Activated CD8-positive, alpha-beta memory T cell treated with anti-CD3 and anti-CD28 coated beads for 1 hour (primary cell): ENCODE measurements around the gene FBP1.

Experiments
- DNase-seq, 2 donors: peaks; one replicate each; pipeline ENCODE4 v3.0.0-alpha.2; 2020; ENCODE audit warnings: low read depth in 1 of 2; ENCODE audit errors: extremely low read depth in 1 of 2

FBP1 gene

DNA sequence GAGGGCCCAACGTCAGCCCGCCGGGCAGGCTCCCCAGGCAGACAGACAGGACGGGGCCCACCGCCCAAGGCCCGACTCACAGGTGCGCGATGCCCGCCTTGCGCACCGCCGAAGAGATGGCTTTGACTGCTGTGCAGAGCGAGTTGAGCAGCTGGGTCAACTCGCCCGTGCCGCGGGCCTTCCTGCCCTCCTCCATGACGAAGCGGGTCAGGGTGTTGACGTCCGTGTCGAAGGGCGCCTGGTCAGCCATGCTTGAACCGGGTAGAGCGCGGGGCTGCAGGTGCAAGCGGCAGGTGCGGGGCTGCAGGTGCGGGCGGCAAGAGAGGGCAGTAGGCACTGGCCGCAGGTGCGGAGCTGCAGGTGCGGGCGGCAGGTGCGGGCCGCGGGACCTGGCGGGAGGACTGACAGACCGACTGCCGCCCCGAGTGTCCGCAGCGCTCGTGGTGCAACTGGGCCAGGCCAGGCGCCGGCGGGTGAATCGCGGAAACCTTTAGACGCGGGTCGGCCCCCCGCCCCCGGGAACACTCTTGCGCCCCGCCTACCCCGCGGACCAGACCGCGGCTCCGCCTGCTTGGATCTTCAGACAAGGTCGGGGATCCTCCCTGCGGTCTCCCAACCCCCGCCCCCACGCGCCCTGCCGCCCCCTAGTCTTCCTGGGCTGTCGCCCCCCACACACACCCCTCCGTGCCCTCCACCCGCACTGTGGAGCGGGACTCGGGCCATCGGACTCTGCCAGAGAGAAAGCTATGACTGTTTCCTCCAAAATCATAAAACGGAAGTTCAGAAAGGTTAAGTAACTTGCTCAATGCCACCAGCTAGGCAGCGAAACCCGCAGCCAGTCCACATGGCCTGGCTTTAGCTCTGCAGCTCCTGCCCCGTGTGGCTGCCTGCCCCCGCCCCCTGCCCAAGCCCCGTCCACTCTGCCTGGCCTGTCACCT lies at the start of gene FBP1:
TSS of gene FBP1 (minus strand) at position 458 of the 938 bp plus-strand sequence. CDS start at position 250, 208 bp downstream.
- DNase-seq: peak in 1 of 2 donors; percentile 27

DNA sequence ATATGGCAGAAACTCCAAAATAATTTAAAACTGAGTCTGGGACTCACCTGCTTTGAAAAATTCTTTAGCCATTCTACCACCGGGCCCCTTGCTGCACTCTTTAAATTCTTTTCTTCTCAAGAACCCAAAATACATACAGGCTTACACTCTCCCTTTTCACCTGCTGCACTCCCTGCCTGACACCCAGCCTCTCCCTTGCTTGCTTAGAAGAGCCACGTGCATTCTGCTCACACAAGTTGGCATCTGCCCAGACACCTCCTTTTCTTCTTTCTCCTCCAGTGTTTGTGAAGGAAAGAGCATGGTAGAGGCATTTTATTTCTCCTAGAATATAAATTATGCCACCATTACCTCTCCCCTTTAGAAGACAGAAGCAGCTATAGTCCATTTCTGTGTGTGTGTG lies 48.1 kb upstream of the FBP1 start:
- no peak for DNase-seq

DNA sequence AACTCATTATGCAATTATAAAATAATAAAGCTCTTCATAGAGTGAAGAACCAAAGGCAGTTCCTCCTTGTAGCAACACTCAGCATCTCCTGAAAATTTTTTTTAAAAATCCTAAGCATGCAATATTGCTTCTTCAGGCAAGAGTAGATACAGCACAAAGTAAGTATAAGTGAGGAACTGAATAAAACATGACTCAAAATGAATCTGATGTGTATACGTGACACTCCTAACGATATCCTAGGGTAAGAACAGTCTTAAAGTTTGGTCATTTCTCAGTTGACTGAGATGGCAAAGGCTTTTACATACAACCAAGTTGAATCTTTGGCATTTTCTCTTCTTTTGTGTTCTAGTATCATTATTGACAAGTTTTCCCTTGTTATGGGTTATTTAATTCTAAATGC lies 46.0 kb upstream of the FBP1 start:
- DNase-seq: no peak

DNA sequence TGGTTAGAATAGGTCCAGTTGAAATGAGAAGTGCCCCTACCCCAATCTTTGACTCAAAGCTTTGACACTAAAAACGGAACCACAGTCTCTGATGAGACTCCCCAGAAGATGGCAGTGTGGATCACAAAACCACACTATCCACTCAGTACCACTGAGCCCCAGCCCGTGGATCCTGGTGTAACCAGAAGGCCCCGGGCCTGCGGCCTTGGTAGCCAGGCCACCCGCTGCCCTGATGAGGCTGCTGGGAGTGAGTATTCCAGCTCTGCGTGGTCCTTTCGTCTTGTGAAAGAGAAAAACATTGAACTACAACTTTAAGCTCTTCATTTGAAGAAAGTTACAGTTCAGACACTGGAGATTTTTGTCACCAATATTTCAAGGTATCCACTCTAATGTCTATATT lies 42.2 kb upstream of the FBP1 start:
- peak; percentile 7 to 12 for DNase-seq

DNA sequence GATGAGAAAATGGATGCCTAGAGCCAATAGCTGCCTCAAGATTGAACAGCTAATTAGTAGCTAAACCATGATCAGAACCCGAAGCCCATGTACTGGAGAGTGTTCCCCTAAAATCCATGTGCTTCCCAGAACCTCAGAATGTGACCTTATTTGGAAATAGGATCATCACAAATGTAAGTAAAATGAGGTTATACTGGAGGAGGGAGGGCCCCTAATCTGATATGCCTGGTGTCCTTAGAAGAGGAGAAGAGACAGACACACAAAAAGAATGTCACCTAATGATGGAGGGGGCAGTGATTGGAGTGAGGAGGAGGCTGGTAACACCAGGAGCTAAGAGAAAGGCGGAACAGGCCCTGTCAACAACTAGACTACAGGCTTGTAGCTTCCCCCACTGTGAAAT lies 41.3 kb upstream of the FBP1 start:
- DNase-seq: no peak

DNA sequence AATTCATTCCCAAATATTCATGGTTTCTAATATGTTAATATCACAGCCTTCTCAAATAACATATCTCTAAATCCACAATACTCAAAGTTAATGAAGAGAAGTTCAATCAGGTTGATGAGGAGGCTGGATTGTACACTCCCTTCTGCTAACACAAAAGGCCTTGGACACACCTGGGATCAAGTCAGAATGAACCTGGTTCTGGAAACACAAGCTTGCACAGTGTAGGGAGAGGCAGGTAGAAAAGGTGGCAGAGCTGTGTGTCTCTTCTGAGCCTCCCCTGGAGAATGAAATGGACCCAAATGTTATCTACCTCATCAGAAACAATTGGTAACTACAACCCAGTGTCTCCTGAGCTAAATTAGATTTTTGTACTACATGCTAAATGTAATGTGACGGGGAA lies 40.7 kb upstream of the FBP1 start:
- DNase-seq: no peak

DNA sequence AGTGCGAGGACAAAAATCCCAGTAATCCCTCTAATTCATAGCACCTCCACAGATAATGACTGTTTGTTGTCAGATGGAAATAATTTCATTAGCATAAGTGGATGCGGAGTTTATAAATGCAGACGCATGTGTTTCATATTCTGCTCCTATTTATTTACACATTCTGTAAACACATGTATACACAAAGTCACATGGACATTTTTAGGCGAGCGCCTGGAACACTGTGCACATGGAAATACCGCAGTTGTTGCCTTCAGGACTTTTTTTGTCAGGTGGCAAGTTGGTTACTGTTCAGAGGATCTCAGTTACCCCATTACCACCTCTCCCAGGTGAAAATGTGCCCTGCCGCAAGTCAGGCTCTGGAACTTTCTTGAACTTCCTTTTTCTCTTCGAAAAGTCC lies 40.3 kb upstream of the FBP1 start:
- no peak for DNase-seq

DNA sequence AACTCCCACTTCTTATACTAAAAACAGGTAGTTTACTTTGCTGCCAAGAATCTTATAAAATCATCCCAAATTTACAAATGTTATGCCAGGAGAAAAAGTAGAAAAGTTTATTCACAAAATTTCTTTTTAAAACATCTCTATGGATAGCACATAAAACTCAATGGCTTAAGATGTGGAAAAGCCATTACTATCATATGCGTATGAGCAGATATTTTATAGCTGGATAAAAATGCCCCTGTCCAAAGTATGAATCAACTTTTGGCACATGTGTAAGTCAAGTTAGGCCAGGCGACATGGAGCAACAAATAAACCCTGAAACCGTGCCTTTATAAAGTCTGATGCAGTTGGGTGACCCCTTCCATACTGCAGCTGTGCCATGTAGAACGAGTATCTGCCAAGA lies 38.6 kb upstream of the FBP1 start:
- no peak for DNase-seq

DNA sequence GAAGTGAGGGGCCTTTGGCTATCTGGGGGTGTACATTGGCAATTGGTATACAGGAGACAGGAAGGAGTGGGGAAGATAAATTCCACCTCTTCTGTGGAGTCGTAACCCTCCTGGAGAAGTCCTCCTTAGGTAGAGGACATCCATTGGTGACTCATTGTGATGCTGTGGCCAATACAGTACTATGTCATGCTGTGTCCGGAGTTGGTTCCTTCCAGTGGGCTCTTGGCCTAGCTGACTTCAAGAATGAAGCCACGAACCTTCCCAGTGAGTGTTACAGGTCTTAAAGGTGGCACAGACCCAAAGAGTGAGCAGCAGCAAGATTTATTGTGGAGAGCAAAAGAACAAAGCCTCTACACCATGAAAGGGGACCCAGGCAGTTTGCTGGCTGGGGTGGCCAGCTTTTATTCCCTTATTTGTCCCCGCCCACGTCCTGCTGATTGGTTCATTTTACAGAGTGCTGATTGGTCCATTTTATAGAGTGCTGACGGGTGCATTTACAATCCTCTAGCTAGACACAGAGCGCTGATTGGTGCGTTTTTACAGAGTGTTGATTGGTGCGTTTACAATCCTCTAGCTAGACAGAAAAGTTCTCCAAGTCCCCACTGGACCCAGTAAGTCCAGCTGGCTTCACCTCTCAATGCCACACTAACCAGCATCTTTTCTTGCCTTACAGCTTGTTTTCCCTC lies 37.3 kb upstream of the FBP1 start:
- no peak for DNase-seq

DNA sequence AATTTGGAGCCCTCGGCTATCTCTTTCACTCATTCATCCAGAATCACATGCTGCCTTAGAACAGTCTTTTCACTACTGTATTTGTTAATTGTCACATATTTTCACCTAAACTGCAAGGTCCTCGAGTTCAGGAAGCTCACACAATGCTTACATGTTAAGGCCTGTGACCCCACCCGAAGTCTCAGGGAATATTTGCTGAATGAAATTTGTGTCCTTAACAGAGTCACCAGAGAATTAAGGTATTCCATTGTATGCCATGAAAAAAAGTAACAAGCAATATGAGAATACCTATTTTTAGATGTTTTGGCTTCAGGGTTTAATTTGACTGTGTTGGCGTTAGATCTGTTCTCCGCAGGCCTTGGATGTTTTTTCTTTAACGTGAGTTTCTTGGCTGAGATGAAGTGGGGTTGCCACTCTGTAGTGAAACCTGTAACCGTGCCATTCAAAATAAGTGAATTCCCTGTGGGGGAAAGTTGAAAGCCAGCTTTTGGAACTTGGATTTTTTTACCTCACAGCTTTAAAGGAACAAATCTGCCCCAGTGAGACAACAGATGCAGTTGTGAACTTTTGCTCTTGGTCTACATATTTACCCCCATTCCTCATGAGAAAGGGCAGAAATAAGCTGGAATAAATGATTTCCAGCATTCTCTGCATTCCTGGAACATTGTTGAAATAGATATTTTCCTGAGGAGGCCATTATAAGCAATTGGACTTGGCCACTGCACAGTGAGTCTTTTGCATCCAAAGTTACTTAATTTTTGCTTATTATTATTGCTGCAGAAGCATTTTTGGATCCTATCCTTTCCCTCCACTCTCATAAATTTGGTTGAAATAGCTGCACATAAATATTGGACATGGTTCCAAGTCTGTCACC lies 35.9 kb upstream of the FBP1 start:
- DNase-seq: no peak

DNA sequence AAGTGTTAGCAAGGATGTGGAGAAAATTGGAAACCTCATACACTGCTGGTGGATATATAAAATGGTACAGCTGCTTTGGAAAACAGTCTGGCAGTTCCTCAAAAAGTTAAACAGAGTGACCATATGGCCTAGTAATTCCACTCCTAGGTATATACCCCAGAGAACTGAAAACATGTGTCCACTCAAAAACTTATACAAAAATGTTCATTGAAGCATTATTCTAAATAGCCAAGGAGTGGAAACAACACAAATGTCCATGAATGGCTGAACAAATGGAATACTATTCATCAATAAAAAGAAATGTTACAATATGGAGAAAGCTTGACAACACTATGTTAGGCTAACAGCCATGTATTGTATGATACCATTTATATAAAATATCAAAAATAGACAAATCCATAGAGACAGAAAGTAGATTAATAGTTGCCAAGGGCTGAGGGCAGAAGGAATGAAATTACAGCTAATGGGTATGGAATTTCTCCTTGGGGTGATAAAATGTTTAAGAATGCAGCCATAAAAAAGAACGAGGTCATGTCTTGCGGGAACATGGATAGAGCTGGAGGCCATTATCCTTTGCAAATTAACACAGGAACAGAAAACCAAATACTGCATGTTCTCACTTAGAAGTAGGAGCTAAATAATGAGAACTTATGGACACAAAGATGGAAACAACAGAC lies 33.6 kb upstream of the FBP1 start:
- no peak for DNase-seq

DNA sequence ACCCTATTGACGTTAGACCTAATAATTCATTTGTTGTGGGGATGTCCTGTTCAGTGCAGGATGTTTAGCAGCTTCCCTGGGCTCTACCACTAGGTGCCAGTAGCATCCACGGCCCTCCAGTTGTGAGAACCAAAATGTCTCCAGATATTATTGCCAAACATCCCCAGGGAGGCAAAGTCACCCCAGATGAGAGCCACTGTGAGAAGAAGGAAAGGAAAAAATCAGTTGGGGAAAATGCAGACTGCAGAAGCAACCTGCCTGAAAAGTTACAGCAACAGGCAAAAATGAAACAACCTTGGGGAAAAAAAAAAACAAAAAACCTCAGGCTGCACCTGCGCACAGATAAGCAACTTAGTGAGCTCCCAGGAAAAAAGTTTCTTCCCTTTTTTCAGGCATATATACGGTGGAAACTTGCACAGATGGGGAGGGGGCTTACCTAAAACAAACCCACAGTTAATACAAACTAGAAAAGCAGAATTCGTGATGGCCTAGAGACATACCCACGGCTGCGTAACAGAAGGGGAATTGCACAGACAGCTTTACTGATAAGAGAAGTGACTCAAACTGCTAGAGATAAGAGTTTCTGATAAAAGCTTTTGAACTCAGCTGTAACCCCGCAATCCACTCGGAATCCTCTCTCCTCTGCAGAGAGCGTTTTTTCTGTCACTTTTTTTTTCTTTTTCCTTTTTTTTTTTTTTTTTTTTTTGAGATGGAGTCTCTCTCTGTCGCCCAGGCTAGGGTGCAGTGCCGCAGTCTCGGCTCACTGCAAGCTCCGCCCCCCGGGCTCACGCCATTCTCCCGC lies 29.8 kb upstream of the FBP1 start:
- peak; percentile 8 to 14 for DNase-seq

DNA sequence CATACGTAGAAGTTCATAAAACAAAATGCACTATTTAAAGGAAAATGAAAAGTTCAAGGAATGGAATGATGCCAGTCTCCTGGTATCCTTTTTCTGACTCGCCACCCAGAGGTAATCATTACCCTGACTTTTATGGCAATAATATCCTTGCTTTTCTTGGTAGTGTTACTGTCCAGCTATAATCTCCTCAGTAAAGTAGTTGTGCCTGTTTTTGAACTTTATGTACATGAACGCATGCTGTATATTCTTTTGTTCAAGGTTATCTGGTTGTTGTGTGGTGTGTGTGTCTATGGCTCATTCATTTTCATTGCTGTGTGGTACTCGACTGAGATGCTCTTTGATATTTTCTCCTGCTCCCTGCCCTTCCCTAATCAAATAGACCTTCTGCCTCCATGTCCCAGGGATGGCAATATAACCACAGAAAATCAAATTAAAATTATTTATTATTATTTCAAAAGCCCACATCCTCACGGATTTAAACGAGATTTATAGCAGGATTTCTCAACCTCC lies 29.2 kb upstream of the FBP1 start:
- DNase-seq: no peak

DNA sequence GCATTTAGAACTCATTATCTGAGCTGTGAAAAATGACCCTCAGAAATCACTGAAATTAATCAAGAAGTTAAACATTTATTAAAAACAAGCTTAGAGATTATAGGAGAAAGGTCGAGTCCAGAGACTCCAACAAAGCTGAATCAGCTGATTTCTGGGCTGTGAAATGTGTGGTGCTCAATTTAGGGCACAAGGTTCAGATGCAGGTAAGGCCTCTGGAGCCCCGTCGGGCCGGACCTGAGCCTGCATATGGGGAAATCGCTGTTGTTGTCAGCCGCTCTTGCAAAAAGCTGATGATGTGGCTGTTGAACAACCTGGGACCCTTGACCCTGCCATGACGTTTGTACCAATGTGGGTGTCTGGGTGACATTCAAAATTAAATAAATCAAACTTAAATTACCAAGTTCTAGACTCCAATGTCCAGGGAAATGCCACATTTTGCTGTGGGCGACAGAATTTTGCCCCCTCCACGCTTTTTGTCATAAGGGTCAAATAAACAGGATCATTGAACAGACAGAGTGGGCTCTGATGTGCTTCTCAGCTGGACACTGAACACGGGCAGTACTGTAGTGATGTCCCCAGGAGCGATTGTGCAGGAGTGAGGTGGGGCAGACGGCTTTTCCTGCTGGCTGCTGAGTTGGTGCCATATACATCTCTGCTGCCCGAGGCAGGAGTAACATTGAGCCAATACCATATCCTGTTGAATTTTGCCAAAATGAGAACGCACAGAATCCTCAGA lies 27.2 kb upstream of the FBP1 start:
- no peak for DNase-seq

DNA sequence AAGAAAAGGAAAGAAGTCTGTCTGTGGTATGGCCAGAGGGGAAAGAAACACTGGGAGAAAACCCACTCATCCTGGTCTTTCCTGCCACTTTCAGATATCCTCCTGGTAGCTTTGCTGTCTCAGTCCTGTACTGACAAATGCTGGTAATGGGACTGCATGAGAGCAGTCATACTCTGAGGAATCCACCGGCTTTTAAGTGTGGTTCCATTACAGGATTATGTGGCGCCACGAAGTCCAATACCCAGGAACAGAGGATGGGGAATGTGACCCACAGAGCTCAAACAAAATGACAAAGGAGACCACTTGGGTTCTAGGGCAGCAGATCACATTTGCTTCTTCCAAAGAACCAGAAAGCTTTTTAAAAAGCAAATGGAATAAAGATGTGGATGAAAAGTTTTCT lies 26.3 kb upstream of the FBP1 start:
- no peak for DNase-seq

DNA sequence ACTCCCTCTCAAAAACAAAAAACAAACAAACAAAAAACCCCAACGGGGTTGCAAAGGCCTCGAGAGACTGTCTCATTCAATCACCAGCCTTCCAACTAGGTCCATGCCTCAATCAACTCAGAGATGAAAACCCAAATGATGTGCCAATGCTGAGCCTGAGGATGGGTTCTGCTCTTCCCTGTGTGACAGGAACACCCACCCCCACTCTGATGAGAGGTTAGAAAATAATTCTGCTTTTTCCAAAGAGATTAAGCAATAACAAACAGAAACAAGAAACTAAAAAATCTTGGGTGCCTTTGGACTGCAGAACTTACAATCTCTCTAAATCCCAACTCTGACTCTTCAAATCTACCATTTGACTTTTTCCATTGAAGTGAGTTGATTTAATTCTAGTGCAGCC lies 25.5 kb upstream of the FBP1 start:
- no peak for DNase-seq

DNA sequence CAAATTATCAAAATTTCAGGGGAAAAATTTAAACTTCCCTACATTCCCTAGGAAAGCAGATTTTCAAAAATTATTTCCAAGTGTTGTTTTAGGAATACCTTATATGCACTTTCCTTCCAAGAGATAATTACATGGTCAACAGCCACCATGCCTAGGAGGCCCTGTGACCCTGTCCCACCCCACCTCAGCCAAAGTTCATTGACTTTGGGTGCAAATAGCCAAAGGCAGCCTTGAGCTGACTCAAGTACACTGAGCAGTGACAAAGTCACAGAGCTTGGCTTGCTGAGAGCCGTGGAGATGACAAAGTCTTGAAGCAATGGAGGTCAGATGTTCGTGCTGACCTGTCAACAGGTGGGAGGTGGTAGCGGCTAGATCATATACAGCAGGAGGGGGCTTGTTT lies 24.3 kb upstream of the FBP1 start:
- no peak for DNase-seq

DNA sequence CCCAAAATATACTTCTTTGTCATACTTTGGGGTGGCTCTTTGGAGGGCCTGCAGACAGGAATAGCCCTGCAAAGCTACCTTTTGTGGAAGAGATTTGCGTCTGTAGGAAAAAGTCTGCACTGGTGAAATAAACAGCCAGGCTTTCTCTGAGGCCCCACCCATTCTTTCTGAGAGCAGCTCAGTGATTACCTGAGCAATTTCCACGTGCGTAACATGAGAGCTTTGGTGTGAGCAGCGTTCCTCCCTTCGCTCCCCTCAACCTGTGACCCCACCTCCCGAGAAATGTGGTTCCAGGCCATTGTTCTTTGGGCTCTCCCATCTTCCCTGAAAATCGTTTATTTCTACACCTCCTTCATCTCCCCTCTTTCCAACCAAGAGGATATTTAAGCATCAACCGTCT lies 23.8 kb upstream of the FBP1 start:
- no peak for DNase-seq
